Stomach (tissue), 19 donors: ENCODE measurements around the gene RALY. TPM values are rescaled to one million over a fixed set of nuclear protein-coding genes. Genes with fewer than 3 reads are reported as not detected.

Source experiments
- DNase-seq, 2 donors: peaks; one replicate each; pipeline versions ENCODE4 v3.0.0 to v3.0.0-alpha.2; 2013 to 2019
- H3K27ac ChIP-seq, 5 donors: fragments of 200-600 bp in 4 of 5; sonication (generic) in 4 of 5; one replicate each; pipeline ENCODE4 v1.5.1; 2013 to 2019; ENCODE audit warnings: mild to moderate bottlenecking in 1 of 5, moderate library complexity in 1 of 5
- H3K27me3 ChIP-seq, 3 donors: fragments of 200-600 bp; sonication (generic); one replicate each; pipeline ENCODE4 v1.5.1; 2017 to 2019; ENCODE audit warnings: mixed run types in 1 of 3
- H3K36me3 ChIP-seq, 4 donors: fragments of 200-600 bp; sonication (generic); 1 replicate in 3 of 4; 2 replicates in 1 of 4; pipeline ENCODE4 v1.5.1; 2016 to 2019
- H3K4me1 ChIP-seq, 4 donors: fragments of 200-600 bp; sonication (generic); one replicate each; pipeline ENCODE4 v1.5.1; 2016 to 2019
- H3K4me3 ChIP-seq, 4 donors: fragments of 200-600 bp; sonication (generic) in 3 of 4; one replicate each; pipeline ENCODE4 v1.5.1; 2016 to 2019; ENCODE audit warnings: mild to moderate bottlenecking in 1 of 4
- H3K9me3 ChIP-seq, 4 donors: fragments of 200-600 bp; sonication (generic); one replicate each; pipeline ENCODE4 v1.5.1; 2016 to 2019
- CTCF ChIP-seq, 7 experiments: fragments of 450-650 bp in 4 of 7; fragments of 200-600 bp in 3 of 7; sonication (generic) in 3 of 7; IDR thresholded peaks; one replicate each; pipeline ENCODE4 v1.5.1; 2016 to 2019; ENCODE audit warnings: antibody characterized with exemption in 7 of 7, control low read depth in 2 of 7, mild to moderate bottlenecking in 1 of 7
- EP300 ChIP-seq: sonication (generic); formaldehyde crosslinking; IDR thresholded peaks from one replicate; pipeline ENCODE4 v1.6.1; 2017; ENCODE audit warnings: antibody characterized with exemption
- POLR2A ChIP-seq, 4 donors: fragments of 450-650 bp; IDR thresholded peaks; one replicate each; pipeline ENCODE4 v1.6.1; 2016; ENCODE audit warnings: antibody characterized with exemption in 4 of 4, control low read depth in 2 of 4, mild to moderate bottlenecking in 1 of 4, moderate library complexity in 1 of 4
- POLR2AphosphoS5 ChIP-seq, 3 donors: sonication (generic); formaldehyde crosslinking; IDR thresholded peaks; one replicate each; pipeline ENCODE4 v1.6.1; 2016; ENCODE audit warnings: antibody characterized with exemption in 3 of 3
- WGBS, 5 donors: extraction: QIAGEN DNeasy Blood & Tissue Kit in 3 of 5; methylation state at CpG; one replicate each; pipeline versions ENCODE4 v1.1.5 to v1.1.7; 2013 to 2018; 5-methylcytosine and 5-hydroxymethylcytosine counted together
- intact Hi-C: fragments of 100-400 bp; cut with DNase I; formaldehyde crosslinking; loops from one replicate; pipeline ENCODE4 v1.15.1; 2023; ENCODE audit warnings: low total_unique reads
- long read RNA-seq, 10 donors: transcript quantifications; one replicate each; lab custom pipeline, GENCODE V29; 2026
- polyA plus RNA-seq, 3 donors: library from polyadenylated mRNA; stranded (reverse); fragments of 200-250 nt; gene quantifications; one replicate each; pipeline ENCODE4 v1.2.3, GENCODE V29; 2013
- total RNA-seq, 5 donors: library from RNA; depleted of rRNA; stranded (reverse); fragments of >200 nt; gene quantifications; one replicate each; pipeline versions ENCODE4 v1.1.0 to v1.2.3, GENCODE V29; 2014 to 2016
- donor health status: healthy with polysubstance abuse.
- donor health status: Bipolar disorder and iron deficiency.
- donor health status: healthy.

Gene RALY
- total RNA-seq (100 to 1,000 TPM in 1 of 5 donors, 10 to 100 TPM in 4; 21.6 to 389 (median 67.4) TPM), polyA plus RNA-seq (100 to 1,000 TPM; 117 to 160 (median 129) TPM)
- long read RNA-seq, donor 1, full-length matches to known transcripts = 21 of 37 reads
- long read RNA-seq, donor 1, partial matches to known transcripts = 16 of 37 reads
- long read RNA-seq, donor 1, other reads (novel, unspliced or antisense) = 0 of 37 reads
- long read RNA-seq, donor 2, full-length matches to known transcripts = 24 of 52 reads
- long read RNA-seq, donor 2, partial matches to known transcripts = 28 of 52 reads
- long read RNA-seq, donor 2, other reads (novel, unspliced or antisense) = 0 of 52 reads
- long read RNA-seq, donor 3, full-length matches to known transcripts = 27 of 35 reads
- long read RNA-seq, donor 3, partial matches to known transcripts = 8 of 35 reads
- long read RNA-seq, donor 3, other reads (novel, unspliced or antisense) = 0 of 35 reads
- long read RNA-seq, donor 4, full-length matches to known transcripts = 4 of 4 reads
- long read RNA-seq, donor 4, partial matches to known transcripts = 0 of 4 reads
- long read RNA-seq, donor 4, other reads (novel, unspliced or antisense) = 0 of 4 reads
- long read RNA-seq, donor 5, full-length matches to known transcripts = 31 of 278 reads
- long read RNA-seq, donor 5, partial matches to known transcripts = 198 of 278 reads
- long read RNA-seq, donor 5, other reads (novel, unspliced or antisense) = 49 of 278 reads
- long read RNA-seq, donor 6, full-length matches to known transcripts = 80 of 132 reads
- long read RNA-seq, donor 6, partial matches to known transcripts = 52 of 132 reads
- long read RNA-seq, donor 6, other reads (novel, unspliced or antisense) = 0 of 132 reads
- long read RNA-seq, donor 7, full-length matches to known transcripts = 50 of 119 reads
- long read RNA-seq, donor 7, partial matches to known transcripts = 69 of 119 reads
- long read RNA-seq, donor 7, other reads (novel, unspliced or antisense) = 0 of 119 reads
- long read RNA-seq, donor 8, full-length matches to known transcripts = 17 of 281 reads
- long read RNA-seq, donor 8, partial matches to known transcripts = 227 of 281 reads
- long read RNA-seq, donor 8, other reads (novel, unspliced or antisense) = 37 of 281 reads
- long read RNA-seq, donor 9, full-length matches to known transcripts = 14 of 60 reads
- long read RNA-seq, donor 9, partial matches to known transcripts = 46 of 60 reads
- long read RNA-seq, donor 9, other reads (novel, unspliced or antisense) = 0 of 60 reads
- long read RNA-seq, donor 10, full-length matches to known transcripts = 10 of 104 reads
- long read RNA-seq, donor 10, partial matches to known transcripts = 57 of 104 reads
- long read RNA-seq, donor 10, other reads (novel, unspliced or antisense) = 37 of 104 reads

GRCh38 chr20:33993576-33994221 is at the start of gene RALY:
Gene RALY, plus strand, starts transcription at chr20:33993911. Its CDS starts 78,164 bp downstream, at chr20:34072075.
- TF ChIP-seq CTCF (IDR thresholded peaks at IDR 0.05) (no peak), POLR2AphosphoS5 (IDR thresholded peaks at IDR 0.05) (peak; percentile 29 to 96 (median 92))
- H3K27ac ChIP-seq = peak within 1 kb of the TSS; percentile 93 to 99 (median 98)
- no peaks in the 10 kb centered on the region for H3K9me3 ChIP-seq
- no peaks in the 10 kb centered on the region for H3K36me3 ChIP-seq
- DNase-seq = peak in 1 of 2 donors; percentile 97
- H3K4me1 ChIP-seq = peaks cover 45 to 62% (median 58%) of the 10 kb centered on the region in 4 donors
- H3K4me3 ChIP-seq = peak within 1 kb of the TSS; percentile 75 to 96 (median 94)
- WGBS, 5 donors = 0 to 1% (median 1%) methylated on average over 26 to 72 of the region's 72 CpGs
- no peaks in the 10 kb centered on the region for H3K27me3 ChIP-seq
- intact Hi-C loops = loop anchor here (10.0 kb wide), 1 partner anchor 71 kb away; no protein-coding TSS in a partner anchor

- Histone ChIP-seq H3K27ac (no peak overlapping the region), H3K27me3 (no peaks in the 10 kb centered on the region), H3K4me1 (no peaks in the 10 kb centered on the region), H3K4me3 (no peak overlapping the region), H3K9me3 (peaks cover 3 to 24% (median 19%) of the 10 kb centered on the region in 4 donors), H3K36me3 (no peaks in the 10 kb centered on the region)
- no peak for TF ChIP-seq POLR2A (IDR thresholded peaks at IDR 0.05)
- no peak for TF ChIP-seq POLR2AphosphoS5 (IDR thresholded peaks at IDR 0.05)
- no peak for TF ChIP-seq EP300
- TF ChIP-seq CTCF (IDR thresholded peaks at IDR 0.05) = no peak
- intact Hi-C loops = no loop called here
- WGBS, 5 donors = 68 to 75% (median 71%) methylated on average over 5 of the region's 5 CpGs
- DNase-seq = no peak
Measured at GRCh38 chr20:33944914-33945313, 48.8 kb upstream of the RALY start.

GRCh38 chr20:33945391-33946081 is 48.2 kb upstream of the RALY start:
- Histone ChIP-seq H3K4me3 (no peak overlapping the region), H3K27ac (no peak overlapping the region), H3K9me3 (peaks cover 3 to 24% (median 19%) of the 10 kb centered on the region in 4 donors), H3K36me3 (no peaks in the 10 kb centered on the region), H3K4me1 (no peaks in the 10 kb centered on the region), H3K27me3 (no peaks in the 10 kb centered on the region)
- TF ChIP-seq CTCF (IDR thresholded peaks at IDR 0.05) (no peak), EP300 (no peak), POLR2A (IDR thresholded peaks at IDR 0.05) (no peak), POLR2AphosphoS5 (IDR thresholded peaks at IDR 0.05) (no peak)
- 79 to 82% (median 80%) methylated on average over 5 of the region's 5 CpGs for WGBS, 5 donors
- no peak for DNase-seq
- intact Hi-C loops = no loop called here
